WTC11 (cell line): ENCODE measurements around the gene TTC7B. TPM values are rescaled to one million over a fixed set of nuclear protein-coding genes. Genes with fewer than 3 reads are reported as not detected.

ENCODE experiments used
- ATAC-seq: fragments of 200-7000 bp; cut with Tn5 transposase; 2 replicates; pipeline ENCODE4 v1.10.0; 2021; ENCODE audit warnings: mild to moderate bottlenecking, moderate library complexity
- CTCF ChIA-PET: fragments of 300-600 bp; sonication (Branson Sonifier 250); formaldehyde crosslinking; loops from one replicate; lab custom pipeline; 2021; ENCODE audit warnings: antibody characterized with exemption; lab: Charles Lee
- POLR2A ChIA-PET: fragments of 350-600 bp; sonication (Branson Sonifier 250); formaldehyde crosslinking; loops from one replicate; lab custom pipeline; 2021; ENCODE audit warnings: antibody characterized with exemption; lab: Charles Lee
- DNase-seq: peaks from one replicate; pipeline ENCODE4 v3.0.0; 2021; ENCODE audit warnings: low spot score
- H3K27ac Mint-ChIP-seq: 2 replicates; pipeline ENCODE4 v1.8.0; 2021; ENCODE audit warnings: mixed read lengths
- H3K27me3 Mint-ChIP-seq: 2 replicates; pipeline ENCODE4 v1.8.0; 2021; ENCODE audit warnings: low read depth, mild to moderate bottlenecking, moderate library complexity, mixed read lengths
- H3K36me3 Mint-ChIP-seq: 2 replicates; pipeline ENCODE4 v1.8.0; 2021; ENCODE audit warnings: mixed read lengths
- H3K4me1 Mint-ChIP-seq: 2 replicates; pipeline ENCODE4 v1.8.0; 2022; ENCODE audit warnings: mixed read lengths
- H3K4me3 Mint-ChIP-seq: 2 replicates; pipeline ENCODE4 v1.8.0; 2021; ENCODE audit warnings: mild to moderate bottlenecking, moderate library complexity, mixed read lengths
- H3K9me3 Mint-ChIP-seq: 2 replicates; pipeline ENCODE4 v1.8.0; 2021; ENCODE audit warnings: mixed read lengths
- ATF1 ChIP-seq: sonication (generic); formaldehyde crosslinking; IDR thresholded peaks from 2 replicates; pipeline ENCODE4 v1.8.1; 2023; ENCODE audit warnings: mild to moderate bottlenecking, moderate library complexity, missing genetic modification reagents
- ATF2 ChIP-seq: sonication (generic); formaldehyde crosslinking; IDR thresholded peaks from 2 replicates; pipeline ENCODE4 v1.8.1; 2022; ENCODE audit warnings: low read depth, missing genetic modification reagents, borderline replicate concordance
- ATF3 ChIP-seq: sonication (generic); formaldehyde crosslinking; conservative IDR thresholded peaks from 2 replicates; pipeline ENCODE4 v1.8.1; 2022; ENCODE audit warnings: mild to moderate bottlenecking, missing genetic modification reagents
- CREB1 ChIP-seq: sonication (generic); formaldehyde crosslinking; IDR thresholded peaks from 2 replicates; pipeline ENCODE4 v1.8.0; 2023; ENCODE audit warnings: mild to moderate bottlenecking, missing genetic modification reagents
- CREM ChIP-seq: sonication (generic); formaldehyde crosslinking; IDR thresholded peaks from 2 replicates; pipeline ENCODE4 v1.8.1; 2022; ENCODE audit warnings: mild to moderate bottlenecking, missing genetic modification reagents, moderate library complexity
- E2F1 ChIP-seq: sonication (generic); formaldehyde crosslinking; IDR thresholded peaks from 2 replicates; pipeline ENCODE4 v1.8.0; 2022; ENCODE audit warnings: mild to moderate bottlenecking, missing genetic modification reagents
- E2F4 ChIP-seq: sonication (generic); formaldehyde crosslinking; IDR thresholded peaks from 2 replicates; pipeline ENCODE4 v1.8.1; 2022; ENCODE audit warnings: low read depth, mild to moderate bottlenecking, moderate library complexity, missing genetic modification reagents, borderline replicate concordance
- E2F5 ChIP-seq: sonication (generic); formaldehyde crosslinking; IDR thresholded peaks from 2 replicates; pipeline ENCODE4 v1.8.1; 2022; ENCODE audit warnings: mild to moderate bottlenecking, moderate library complexity, missing genetic modification reagents
- ETV6 ChIP-seq: sonication (generic); formaldehyde crosslinking; IDR thresholded peaks from 2 replicates; pipeline ENCODE4 v1.8.1; 2022; ENCODE audit warnings: mild to moderate bottlenecking, missing genetic modification reagents
- FOXK1 ChIP-seq: sonication (generic); formaldehyde crosslinking; IDR thresholded peaks from 2 replicates; pipeline ENCODE4 v1.8.0; 2022; ENCODE audit warnings: mild to moderate bottlenecking, moderate library complexity, missing genetic modification reagents
- GTF2I ChIP-seq: fragments of 250-450 bp; sonication (Bioruptor Pico); conservative IDR thresholded peaks from 2 replicates; pipeline ENCODE4 v1.4.0; 2021; ENCODE audit warnings: mild to moderate bottlenecking
- MLX ChIP-seq: sonication (generic); formaldehyde crosslinking; IDR thresholded peaks from 2 replicates; pipeline ENCODE4 v1.8.1; 2023; ENCODE audit warnings: mild to moderate bottlenecking, missing genetic modification reagents, moderate library complexity
- NR3C1 ChIP-seq: sonication (generic); formaldehyde crosslinking; conservative IDR thresholded peaks from 2 replicates; pipeline ENCODE4 v1.8.1; 2023; ENCODE audit warnings: low read depth, mild to moderate bottlenecking, missing genetic modification reagents
- OVOL2 ChIP-seq: fragments of 250-450 bp; sonication (Bioruptor Pico); IDR thresholded peaks from 2 replicates; pipeline ENCODE4 v1.9.0; 2021; ENCODE audit warnings: mild to moderate bottlenecking, borderline replicate concordance
- PREB ChIP-seq: sonication (generic); formaldehyde crosslinking; IDR thresholded peaks from 2 replicates; pipeline ENCODE4 v1.8.1; 2022; ENCODE audit warnings: mild to moderate bottlenecking, missing genetic modification reagents, moderate library complexity, borderline replicate concordance
- TEAD1 ChIP-seq: sonication (generic); formaldehyde crosslinking; IDR thresholded peaks from 2 replicates; pipeline ENCODE4 v1.8.0; 2022; ENCODE audit warnings: mild to moderate bottlenecking, missing genetic modification reagents
- TEAD4 ChIP-seq: sonication (generic); formaldehyde crosslinking; IDR thresholded peaks from 2 replicates; pipeline ENCODE4 v1.8.0; 2022; ENCODE audit warnings: mild to moderate bottlenecking, missing genetic modification reagents
- USF2 ChIP-seq: sonication (generic); formaldehyde crosslinking; IDR thresholded peaks from 2 replicates; pipeline ENCODE4 v1.8.1; 2023; ENCODE audit warnings: mild to moderate bottlenecking, missing genetic modification reagents, moderate library complexity
- ZBTB43 ChIP-seq: sonication (generic); formaldehyde crosslinking; IDR thresholded peaks from 2 replicates; pipeline ENCODE4 v1.8.1; 2023; ENCODE audit warnings: mild to moderate bottlenecking, missing genetic modification reagents
- ZMAT4 ChIP-seq: fragments of 250-450 bp; sonication (Bioruptor Pico); IDR thresholded peaks from 2 replicates; pipeline ENCODE4 v1.9.0; 2021; ENCODE audit warnings: mild to moderate bottlenecking
- ZNF219 ChIP-seq: sonication (generic); formaldehyde crosslinking; IDR thresholded peaks from 2 replicates; pipeline ENCODE4 v1.8.0; 2023; ENCODE audit warnings: missing genetic modification reagents, mild to moderate bottlenecking, borderline replicate concordance
- ZNF317 ChIP-seq: sonication (generic); formaldehyde crosslinking; IDR thresholded peaks from 2 replicates; pipeline ENCODE4 v1.8.1; 2023; ENCODE audit warnings: low read depth, mild to moderate bottlenecking, moderate library complexity, missing genetic modification reagents, borderline replicate concordance
- total RNA-seq: library from RNA; stranded (reverse); gene quantifications from 3 replicates; pipeline ENCODE4 v1.2.3, GENCODE V29; 2021

The TTC7B gene
- total RNA-seq, 1 experiment from 2014 or later, result 27.6 TPM

- peaks cover 5% of the 10 kb centered on the region; the same call in 1 of the 2 replicates for H3K9me3 Mint-ChIP-seq
- DNase-seq, result no peak
- H3K27ac Mint-ChIP-seq, result 0 out of 2 replicates have a peak overlapping the region, but pooled peaks have one; percentile 36
- peaks cover 5% of the 10 kb centered on the region for H3K27me3 Mint-ChIP-seq
- H3K36me3 Mint-ChIP-seq, result no peaks in the 10 kb centered on the region
- ChIA-PET POLR2A (no interaction called here), CTCF (interaction anchor here (0.6 to 2.6 kb wide), 5 partner anchors 12 to 199 kb away, joined by 3 to 11 read pairs (median 3); no protein-coding TSS in a partner anchor)
- no peak overlapping the region for H3K4me3 Mint-ChIP-seq
- ATAC-seq, result no peak
- peaks cover 25% of the 10 kb centered on the region for H3K4me1 Mint-ChIP-seq
- TF ChIP-seq GTF2I, result no peak
- TF ChIP-seq MLX (CRISPR knock-in tag), result no peak
- TF ChIP-seq NR3C1 (CRISPR knock-in tag), result no peak
- no peak for TF ChIP-seq PREB (CRISPR knock-in tag)
- no peak for TF ChIP-seq ATF1 (CRISPR knock-in tag)
- no peak for TF ChIP-seq TEAD1 (CRISPR knock-in tag)
- TF ChIP-seq ATF2, result no peak
- TF ChIP-seq ZNF317, result no peak
- TF ChIP-seq E2F4 (CRISPR knock-in tag), result no peak
- TF ChIP-seq ETV6, result no peak
- no peak for TF ChIP-seq ZNF219 (CRISPR knock-in tag)
- no peak for TF ChIP-seq E2F5
Observed at GRCh38 chr14:90558983-90559590, 257.1 kb downstream of the TTC7B start.

GRCh38 chr14:90558041-90558982 lies 257.9 kb downstream of the TTC7B start:
- ATAC-seq (no peak), DNase-seq (no peak)
- CTCF ChIA-PET, result interaction anchor here (0.9 to 2.6 kb wide), 3 partner anchors 12 to 159 kb away, joined by 3 to 11 read pairs (median 3); no protein-coding TSS in a partner anchor
- POLR2A ChIA-PET, result no interaction called here
- H3K36me3 Mint-ChIP-seq, result no peaks in the 10 kb centered on the region
- H3K27me3 Mint-ChIP-seq, result peaks cover 5% of the 10 kb centered on the region
- peaks cover 25% of the 10 kb centered on the region for H3K4me1 Mint-ChIP-seq
- H3K4me3 Mint-ChIP-seq, result no peak overlapping the region
- H3K27ac Mint-ChIP-seq, result no peak overlapping the region
- H3K9me3 Mint-ChIP-seq, result peaks cover 5% of the 10 kb centered on the region; the same call in 1 of the 2 replicates
- TF ChIP-seq TEAD4 (no peak), ZMAT4 (CRISPR knock-in tag) (no peak), ZBTB43 (CRISPR knock-in tag) (no peak), E2F1 (CRISPR knock-in tag) (no peak), CREM (CRISPR knock-in tag) (no peak), CREB1 (no peak), ATF3 (CRISPR knock-in tag) (no peak), USF2 (CRISPR knock-in tag) (no peak), GTF2I (no peak), FOXK1 (CRISPR knock-in tag) (no peak), TEAD1 (CRISPR knock-in tag) (no peak), OVOL2 (no peak)
